IMR-90 (cell line): ENCODE data around the gene SOCS6. TPM values are rescaled to one million over a fixed set of nuclear protein-coding genes. Genes with fewer than 3 reads are reported as not detected.

ENCODE experiments used
- ATAC-seq: fragments of 200-7000 bp; cut with Tn5 transposase; 2 replicates; pipeline ENCODE4 v1.9.1; 2020; ENCODE audit warnings: low read depth, mild to moderate bottlenecking, moderate library complexity
- BruUV-seq: library from RNA; stranded (reverse); fragments of 400-500 nt; replicated peaks from 2 replicates; lab custom pipeline; 2021; lab: Mats Ljungman, UMichigan
- CTCF ChIA-PET: fragments of 300-600 bp; formaldehyde crosslinking; extraction: SDS; loops from one replicate; lab custom pipeline; 2021; ENCODE audit warnings: antibody characterized with exemption; lab: Yijun Ruan, JAX
- POLR2A ChIA-PET: fragments of 300-600 bp; sonication (Branson Sonifier 250); formaldehyde crosslinking; loops from one replicate; lab custom pipeline; 2022; ENCODE audit warnings: antibody characterized with exemption; ENCODE audit not compliant: unreplicated experiment; lab: Charles Lee
- DNase-seq: peaks from one replicate; pipeline ENCODE4 v3.0.0; 2013
- H2AFZ ChIP-seq: replicated peaks from 2 replicates; pipeline ENCODE3; 2013; ENCODE audit warnings: low read length, mild to moderate bottlenecking; ENCODE audit not compliant: poor library complexity
- H2AK5ac ChIP-seq: 2 replicates; pipeline ENCODE4 v1.6.1; 2013; ENCODE audit warnings: low read depth, low read length, inconsistent platforms
- H2AK9ac ChIP-seq: replicated peaks from 2 replicates; pipeline ENCODE3; 2013; ENCODE audit warnings: mild to moderate bottlenecking, low read depth, low read length, moderate library complexity; ENCODE audit not compliant: poor library complexity
- H2BK120ac ChIP-seq: 2 replicates; pipeline ENCODE4 v1.6.1; 2013; ENCODE audit warnings: low read depth, low read length, inconsistent platforms
- H2BK15ac ChIP-seq: 3 replicates; pipeline ENCODE4 v1.6.1; 2013; ENCODE audit warnings: low read depth, low read length, inconsistent platforms
- H2BK20ac ChIP-seq: 2 replicates; pipeline ENCODE4 v1.6.1; 2013; ENCODE audit warnings: low read depth, mild to moderate bottlenecking, inconsistent platforms, low read length, moderate library complexity
- H2BK5ac ChIP-seq: 2 replicates; pipeline ENCODE4 v1.6.1; 2013; ENCODE audit warnings: mild to moderate bottlenecking, low read depth, low read length, inconsistent platforms; ENCODE audit not compliant: poor library complexity, severe bottlenecking
- H3K14ac ChIP-seq: replicated peaks from 2 replicates; pipeline ENCODE4 v1.6.1; 2013; ENCODE audit warnings: low read depth, low read length, inconsistent platforms
- H3K18ac ChIP-seq: 2 replicates; pipeline ENCODE4 v1.6.1; 2013; ENCODE audit warnings: low read depth, low read length, control low read depth
- H3K23ac ChIP-seq: 2 replicates; pipeline ENCODE4 v1.6.1; 2013; ENCODE audit warnings: low read depth, low read length, inconsistent platforms
- H3K27ac ChIP-seq: 2 replicates; pipeline ENCODE4 v1.5.1; 2013; ENCODE audit warnings: mild to moderate bottlenecking, control low read depth, low read length; ENCODE audit not compliant: insufficient read depth
- H3K27me3 ChIP-seq: 2 replicates; pipeline ENCODE4 v1.6.1; 2013; ENCODE audit warnings: low read length; ENCODE audit not compliant: control insufficient read depth, insufficient read depth
- H3K36me3 ChIP-seq: 2 replicates; pipeline ENCODE4 v1.6.1; 2013; ENCODE audit warnings: low read length, mixed read lengths; ENCODE audit not compliant: control insufficient read depth, insufficient read depth
- H3K4ac ChIP-seq: 2 replicates; pipeline ENCODE4 v1.6.1; 2013; ENCODE audit warnings: low read depth, low read length, inconsistent platforms
- H3K4me1 ChIP-seq: 2 replicates; pipeline ENCODE4 v1.6.1; 2013; ENCODE audit warnings: low read length, mixed read lengths; ENCODE audit not compliant: control insufficient read depth, insufficient read depth
- H3K4me2 ChIP-seq: 2 replicates; pipeline ENCODE4 v1.6.1; 2013; ENCODE audit warnings: low read depth, mild to moderate bottlenecking, control low read depth, low read length, moderate library complexity
- H3K4me3 ChIP-seq: 2 replicates; pipeline ENCODE4 v1.5.1; 2013; ENCODE audit warnings: low read depth, mild to moderate bottlenecking, control low read depth, low read length, moderate library complexity; ENCODE audit not compliant: insufficient read depth
- H3K56ac ChIP-seq: 2 replicates; pipeline ENCODE4 v1.6.1; 2013; ENCODE audit warnings: low read length, inconsistent platforms; ENCODE audit not compliant: insufficient read depth; ENCODE audit errors: extremely low read depth
- H3K79me1 ChIP-seq, 2 experiments: 2 replicates each; pipeline ENCODE4 v1.6.1; 2013; ENCODE audit warnings: low read length in 2 of 2, inconsistent platforms in 1 of 2, low read depth in 1 of 2
- H3K9ac ChIP-seq: 2 replicates; pipeline ENCODE4 v1.6.1; 2013; ENCODE audit warnings: low read depth, low read length, control low read depth
- H3K9me1 ChIP-seq: 2 replicates; pipeline ENCODE4 v1.6.1; 2013; ENCODE audit warnings: low read length, inconsistent platforms; ENCODE audit not compliant: insufficient read depth
- H3K9me3 ChIP-seq: 2 replicates; pipeline ENCODE4 v1.6.1; 2013; ENCODE audit warnings: low read length; ENCODE audit not compliant: control insufficient read depth, insufficient read depth
- H4K20me1 ChIP-seq: 2 replicates; pipeline ENCODE4 v1.6.1; 2013; ENCODE audit warnings: low read length, inconsistent platforms; ENCODE audit not compliant: insufficient read depth
- H4K5ac ChIP-seq: 2 replicates; pipeline ENCODE4 v1.6.1; 2013; ENCODE audit warnings: mild to moderate bottlenecking, low read depth, low read length, control low read depth
- H4K8ac ChIP-seq, 2 experiments: 2 replicates each; pipeline ENCODE4 v1.6.1; 2013; ENCODE audit warnings: low read depth in 2 of 2, low read length in 2 of 2, control low read depth in 1 of 2, inconsistent platforms in 1 of 2
- H4K91ac ChIP-seq: 2 replicates; pipeline ENCODE4 v1.6.1; 2013; ENCODE audit warnings: low read depth, low read length, inconsistent platforms; ENCODE audit not compliant: insufficient read depth
- CEBPB ChIP-seq: IDR thresholded peaks from 2 replicates; pipeline ENCODE4 v1.6.1; 2012; ENCODE audit warnings: low read depth, low read length, improper control_type of control experiment
- RCOR1 ChIP-seq: IDR thresholded peaks from 2 replicates; pipeline ENCODE4 v1.6.1; 2012; ENCODE audit warnings: mild to moderate bottlenecking, low read length, improper control_type of control experiment; ENCODE audit not compliant: insufficient replicate concordance
- RFX5 ChIP-seq: IDR thresholded peaks from 2 replicates; pipeline ENCODE4 v1.8.0; 2012; ENCODE audit warnings: low read depth, mild to moderate bottlenecking, low read length, moderate library complexity
- SMC3 ChIP-seq: fragments of 150-350 bp; IDR thresholded peaks from 2 replicates; pipeline ENCODE4 v1.6.1; 2016; ENCODE audit warnings: low read depth, mild to moderate bottlenecking, antibody characterized with exemption, low read length, moderate library complexity
- WGBS, 2 experiments: methylation state at CpG; one replicate each; pipeline versions ENCODE4 v1.1.5 to v1.1.7; 2013; ENCODE audit warnings: missing lambda C conversion rate in 2 of 2; ENCODE audit not compliant: insufficient read length in 1 of 2; ENCODE audit errors: extremely low coverage in 2 of 2; 5-methylcytosine and 5-hydroxymethylcytosine counted together
- dilution Hi-C: fragments of 300-500 bp; cut with HindIII; formaldehyde crosslinking; loops from one replicate; pipeline ENCODE4 v1.14.3; 2018; ENCODE audit warnings: low sequenced_read_pairs; ENCODE audit not compliant: unreplicated experiment
- in situ Hi-C: fragments of 300-500 bp; cut with MboI; formaldehyde crosslinking; loops from 3 replicates; pipeline ENCODE4 v1.14.3; 2019; ENCODE audit warnings: low sequenced_read_pairs, inconsistent platforms, mixed read lengths
- intact Hi-C: fragments of 100-400 bp; cut with micrococcal nuclease; formaldehyde crosslinking; loops from 2 replicates; pipeline ENCODE4 v1.10.0; 2022
- polyA plus RNA-seq, 3 experiments: library from polyadenylated mRNA; depleted of rRNA; stranded (reverse); fragments of >200 nt; gene quantifications; 2 replicates each; pipeline ENCODE4 v1.2.3, GENCODE V29; 2012; ENCODE audit warnings: low replicate concordance in 1 of 3
- total RNA-seq: library from RNA; depleted of rRNA; stranded (reverse); fragments of >200 nt; gene quantifications from 2 replicates; pipeline ENCODE4 v1.2.3, GENCODE V29; 2012
- TF ChIP-seq, protein P1 (sequence below): conservative IDR thresholded peaks from 2 replicates; pipeline ENCODE4 v1.5.1; 2012; ENCODE audit warnings: mild to moderate bottlenecking, low read depth, low read length, improper control_type of control experiment

Gene SOCS6
- total and polyA plus RNA-seq, 2 of the 4 experiments (the other 2 are of a cell fraction) = 21.3 to 57.4 TPM

DNA sequence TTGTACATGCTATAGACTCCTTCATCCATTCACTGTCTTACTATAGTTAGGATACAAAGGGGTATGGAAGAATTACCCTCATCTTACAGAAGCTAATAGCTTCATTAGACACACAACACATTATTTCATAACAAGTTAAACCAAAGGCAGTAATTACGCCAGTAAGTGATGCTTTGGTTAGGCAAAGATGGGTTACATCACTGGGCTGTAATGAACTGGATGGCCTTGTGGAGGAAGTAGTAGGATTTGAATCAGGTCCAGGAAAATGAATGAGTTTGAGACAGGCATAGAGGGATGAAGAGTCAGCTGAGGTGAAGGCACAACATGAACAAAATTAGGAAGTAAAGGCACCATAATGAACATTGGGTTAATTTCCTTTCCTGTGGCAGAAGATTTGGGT is 80.1 kb downstream of the SOCS6 start:
- Histone ChIP-seq H3K23ac (no peak overlapping the region), H2AFZ (no peak overlapping the region), H3K4ac (no peak overlapping the region), H2AK9ac (no peak overlapping the region), H3K9ac (no peak overlapping the region), H2AK5ac (no peak overlapping the region), H3K4me3 (no peak overlapping the region), H3K56ac (no peak overlapping the region), H3K18ac (no peak overlapping the region), H3K9me3 (no peaks in the 10 kb centered on the region), H3K4me1 (peaks cover 20% of the 10 kb centered on the region), H2BK20ac (no peak overlapping the region), H2BK15ac (no peak overlapping the region), H3K4me2 (no peak overlapping the region), H3K27ac (no peak overlapping the region), H3K14ac (no peak overlapping the region), H4K20me1 (no peaks in the 10 kb centered on the region), H3K79me1 (no peaks in the 10 kb centered on the region), H2BK5ac (no peak overlapping the region), H4K5ac (no peak overlapping the region), H2BK120ac (no peak overlapping the region), H3K9me1 (peaks cover 5% of the 10 kb centered on the region), H3K36me3 (no peaks in the 10 kb centered on the region), H3K27me3 (no peaks in the 10 kb centered on the region), H4K8ac (no peak overlapping the region), H4K91ac (no peak overlapping the region)
- no TSS peak for BruUV-seq
- in situ Hi-C loops (no loop called here), intact Hi-C loops (no loop called here), dilution Hi-C loops (no loop called here)
- DNase-seq = no peak
- CTCF ChIA-PET = no interaction called here
- no CpG with 5 or more reads among the region's 1 CpG for WGBS, 2 experiments
- POLR2A ChIA-PET = no interaction called here
- no peak for ATAC-seq
- TF ChIP-seq RFX5 (no peak), CEBPB (0 out of 2 replicates have a peak, but pooled peaks have one; percentile 12), SMC3 (no peak), RCOR1 (no peak)
- TF ChIP-seq, protein P1, sequence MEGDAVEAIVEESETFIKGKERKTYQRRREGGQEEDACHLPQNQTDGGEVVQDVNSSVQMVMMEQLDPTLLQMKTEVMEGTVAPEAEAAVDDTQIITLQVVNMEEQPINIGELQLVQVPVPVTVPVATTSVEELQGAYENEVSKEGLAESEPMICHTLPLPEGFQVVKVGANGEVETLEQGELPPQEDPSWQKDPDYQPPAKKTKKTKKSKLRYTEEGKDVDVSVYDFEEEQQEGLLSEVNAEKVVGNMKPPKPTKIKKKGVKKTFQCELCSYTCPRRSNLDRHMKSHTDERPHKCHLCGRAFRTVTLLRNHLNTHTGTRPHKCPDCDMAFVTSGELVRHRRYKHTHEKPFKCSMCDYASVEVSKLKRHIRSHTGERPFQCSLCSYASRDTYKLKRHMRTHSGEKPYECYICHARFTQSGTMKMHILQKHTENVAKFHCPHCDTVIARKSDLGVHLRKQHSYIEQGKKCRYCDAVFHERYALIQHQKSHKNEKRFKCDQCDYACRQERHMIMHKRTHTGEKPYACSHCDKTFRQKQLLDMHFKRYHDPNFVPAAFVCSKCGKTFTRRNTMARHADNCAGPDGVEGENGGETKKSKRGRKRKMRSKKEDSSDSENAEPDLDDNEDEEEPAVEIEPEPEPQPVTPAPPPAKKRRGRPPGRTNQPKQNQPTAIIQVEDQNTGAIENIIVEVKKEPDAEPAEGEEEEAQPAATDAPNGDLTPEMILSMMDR = no peak
